ENCODE results near the gene ABCC3. TPM values are rescaled to one million over a fixed set of nuclear protein-coding genes. Genes with fewer than 3 reads are reported as not detected.
A peak's percentile ranks its signal among the peaks of the same experiment; 100 is the strongest.

The ABCC3 gene
- total and polyA plus RNA-seq, 2 donors (not counting 1 experiment from before 2014, with no cell fraction given) = 11.5 to 34.8 TPM

DNA sequence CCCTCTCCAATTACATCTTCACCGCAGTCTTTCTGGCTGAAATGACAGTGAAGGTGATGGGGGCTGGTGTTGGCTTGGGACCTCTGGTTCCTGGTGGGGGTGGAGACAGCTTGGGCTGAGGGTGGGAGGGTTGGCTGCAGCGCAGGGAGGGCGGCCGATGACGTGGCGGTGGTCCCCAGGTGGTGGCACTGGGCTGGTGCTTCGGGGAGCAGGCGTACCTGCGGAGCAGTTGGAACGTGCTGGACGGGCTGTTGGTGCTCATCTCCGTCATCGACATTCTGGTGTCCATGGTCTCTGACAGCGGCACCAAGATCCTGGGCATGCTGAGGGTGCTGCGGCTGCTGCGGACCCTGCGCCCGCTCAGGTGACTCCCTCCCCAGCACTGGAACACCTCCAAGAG, 31.8 kb upstream of the ABCC3 start:
- TF ChIP-seq, protein P1, sequence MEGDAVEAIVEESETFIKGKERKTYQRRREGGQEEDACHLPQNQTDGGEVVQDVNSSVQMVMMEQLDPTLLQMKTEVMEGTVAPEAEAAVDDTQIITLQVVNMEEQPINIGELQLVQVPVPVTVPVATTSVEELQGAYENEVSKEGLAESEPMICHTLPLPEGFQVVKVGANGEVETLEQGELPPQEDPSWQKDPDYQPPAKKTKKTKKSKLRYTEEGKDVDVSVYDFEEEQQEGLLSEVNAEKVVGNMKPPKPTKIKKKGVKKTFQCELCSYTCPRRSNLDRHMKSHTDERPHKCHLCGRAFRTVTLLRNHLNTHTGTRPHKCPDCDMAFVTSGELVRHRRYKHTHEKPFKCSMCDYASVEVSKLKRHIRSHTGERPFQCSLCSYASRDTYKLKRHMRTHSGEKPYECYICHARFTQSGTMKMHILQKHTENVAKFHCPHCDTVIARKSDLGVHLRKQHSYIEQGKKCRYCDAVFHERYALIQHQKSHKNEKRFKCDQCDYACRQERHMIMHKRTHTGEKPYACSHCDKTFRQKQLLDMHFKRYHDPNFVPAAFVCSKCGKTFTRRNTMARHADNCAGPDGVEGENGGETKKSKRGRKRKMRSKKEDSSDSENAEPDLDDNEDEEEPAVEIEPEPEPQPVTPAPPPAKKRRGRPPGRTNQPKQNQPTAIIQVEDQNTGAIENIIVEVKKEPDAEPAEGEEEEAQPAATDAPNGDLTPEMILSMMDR (conservative IDR thresholded peaks at IDR 0.05 in 1 of 2, IDR thresholded peaks at IDR 0.05 in 1 of 2; ENCODE audit: low read depth in 1 of 2, low read length in 2 of 2) = no peak
- no peak for TF ChIP-seq EZH2 (IDR thresholded peaks at IDR 0.05; ENCODE audit: low read length, missing control alignments)
- peaks cover 2% of the 10 kb centered on the region for H3K4me1 ChIP-seq (ENCODE audit: control insufficient read depth, extremely low read depth, insufficient read depth, low read length)
- no peak overlapping the region for H3K27ac ChIP-seq (ENCODE audit: insufficient read depth, low read length)

DNA sequence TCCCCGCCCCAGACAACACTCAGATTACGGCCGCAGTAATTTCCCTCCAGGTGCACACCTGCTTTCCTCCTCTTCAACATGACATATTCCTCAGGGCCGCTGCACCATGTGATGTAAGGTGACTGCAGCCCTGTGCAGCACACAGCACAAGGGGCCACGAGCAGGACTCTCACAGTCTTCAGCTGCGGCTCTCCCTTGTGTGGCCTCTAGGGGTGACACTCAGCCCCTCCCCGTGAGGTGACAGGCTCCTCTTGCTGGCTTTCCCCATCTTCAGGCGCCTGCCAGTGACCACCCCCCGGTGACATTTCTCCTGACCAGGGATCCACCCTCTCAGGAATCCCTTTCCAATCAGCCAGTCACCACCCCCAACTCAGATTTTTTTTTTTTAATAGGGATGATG, 31.3 kb upstream of the ABCC3 start:
- no peak overlapping the region for H3K27ac ChIP-seq (ENCODE audit: insufficient read depth, low read length)
- no peaks in the 10 kb centered on the region for H4K20me1 ChIP-seq (ENCODE audit: control insufficient read depth, extremely low read depth, insufficient read depth, low read length)
- no peak overlapping the region for H3K4me3 ChIP-seq (replicated peaks in 1 of 4; ENCODE audit: control extremely low read depth in 1 of 4, insufficient read depth in 1 of 4, low read depth in 3 of 4, low read length in 4 of 4)
- H3K9me3 ChIP-seq (ENCODE audit: control insufficient read depth, insufficient read depth, low read depth, low read length) = no peaks in the 10 kb centered on the region
- no peak overlapping the region for H2AFZ ChIP-seq (ENCODE audit: low read length)
- peaks cover 2% of the 10 kb centered on the region for H3K4me1 ChIP-seq (ENCODE audit: control insufficient read depth, extremely low read depth, insufficient read depth, low read length)
- no peak overlapping the region for H3K9ac ChIP-seq (ENCODE audit: insufficient read depth, low read length)
- no peaks in the 10 kb centered on the region for H3K36me3 ChIP-seq (ENCODE audit: control insufficient read depth, insufficient read depth, low read length)
- DNase-seq (ENCODE audit: low read depth in 2 of 2) = no peak
- H3K27me3 ChIP-seq (ENCODE audit: control insufficient read depth, insufficient read depth, low read length) = peaks cover 26% of the 10 kb centered on the region
- H3K79me2 ChIP-seq (ENCODE audit: control insufficient read depth, insufficient read depth, low read length) = no peaks in the 10 kb centered on the region
- no peak overlapping the region for H3K4me2 ChIP-seq (ENCODE audit: extremely low read depth, insufficient read depth, low read length)
- no peak for TF ChIP-seq EZH2 (IDR thresholded peaks at IDR 0.05; ENCODE audit: low read length, missing control alignments)
- TF ChIP-seq, protein P1 (conservative IDR thresholded peaks at IDR 0.05 in 1 of 2, IDR thresholded peaks at IDR 0.05 in 1 of 2; ENCODE audit: low read depth in 1 of 2, low read length in 2 of 2) = peak in 1 of 2 donors; percentile 6

More for the DNA sequence above, 31.8 kb upstream of the ABCC3 start:
- no peaks in the 10 kb centered on the region for H3K9me3 ChIP-seq (ENCODE audit: control insufficient read depth, insufficient read depth, low read depth, low read length)
- peaks cover 26% of the 10 kb centered on the region for H3K27me3 ChIP-seq (ENCODE audit: control insufficient read depth, insufficient read depth, low read length)
- DNase-seq (ENCODE audit: low read depth in 2 of 2) = no peak
- no peaks in the 10 kb centered on the region for H3K36me3 ChIP-seq (ENCODE audit: control insufficient read depth, insufficient read depth, low read length)
- H3K4me2 ChIP-seq (ENCODE audit: extremely low read depth, insufficient read depth, low read length) = no peak overlapping the region
- H3K79me2 ChIP-seq (ENCODE audit: control insufficient read depth, insufficient read depth, low read length) = no peaks in the 10 kb centered on the region
- no peak overlapping the region for H3K9ac ChIP-seq (ENCODE audit: insufficient read depth, low read length)
- H3K4me3 ChIP-seq (replicated peaks in 1 of 4; ENCODE audit: control extremely low read depth in 1 of 4, insufficient read depth in 1 of 4, low read depth in 3 of 4, low read length in 4 of 4) = no peak overlapping the region
- no peaks in the 10 kb centered on the region for H4K20me1 ChIP-seq (ENCODE audit: control insufficient read depth, extremely low read depth, insufficient read depth, low read length)
- no peak overlapping the region for H2AFZ ChIP-seq (ENCODE audit: low read length)

DNA sequence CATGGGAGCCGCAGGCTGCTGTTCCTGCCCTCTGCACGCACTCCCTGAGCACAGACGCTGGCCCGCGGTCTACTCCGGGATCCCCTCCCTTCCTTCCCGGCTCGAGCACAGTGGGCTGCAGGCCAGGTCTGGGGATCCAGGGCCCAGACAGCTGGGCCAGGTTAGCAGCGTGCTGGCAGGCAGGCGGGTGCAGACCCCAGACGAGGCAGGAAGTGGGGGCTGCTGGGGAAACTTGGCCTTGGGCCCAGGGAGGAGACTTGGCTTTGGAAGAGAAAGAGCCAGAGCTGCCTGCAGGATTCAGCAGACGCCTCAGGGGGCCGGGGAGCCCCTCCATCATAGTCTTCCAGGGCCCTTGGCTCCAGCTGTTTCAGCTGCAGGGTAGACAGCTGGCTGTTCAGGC, 30.2 kb upstream of the ABCC3 start:
- peaks cover 2% of the 10 kb centered on the region for H3K4me1 ChIP-seq (ENCODE audit: control insufficient read depth, extremely low read depth, insufficient read depth, low read length)
- no peak overlapping the region for H2AFZ ChIP-seq (ENCODE audit: low read length)
- H4K20me1 ChIP-seq (ENCODE audit: control insufficient read depth, extremely low read depth, insufficient read depth, low read length) = no peaks in the 10 kb centered on the region
- no peaks in the 10 kb centered on the region for H3K9me3 ChIP-seq (ENCODE audit: control insufficient read depth, insufficient read depth, low read depth, low read length)
- no peaks in the 10 kb centered on the region for H3K79me2 ChIP-seq (ENCODE audit: control insufficient read depth, insufficient read depth, low read length)
- H3K4me2 ChIP-seq (ENCODE audit: extremely low read depth, insufficient read depth, low read length) = no peak overlapping the region
- TF ChIP-seq, protein P1 (conservative IDR thresholded peaks at IDR 0.05 in 1 of 2, IDR thresholded peaks at IDR 0.05 in 1 of 2; ENCODE audit: low read depth in 1 of 2, low read length in 2 of 2) = no peak
- TF ChIP-seq EZH2 (IDR thresholded peaks at IDR 0.05; ENCODE audit: low read length, missing control alignments) = no peak
- H3K9ac ChIP-seq (ENCODE audit: insufficient read depth, low read length) = no peak overlapping the region
- H3K4me3 ChIP-seq (replicated peaks in 1 of 4; ENCODE audit: control extremely low read depth in 1 of 4, insufficient read depth in 1 of 4, low read depth in 3 of 4, low read length in 4 of 4) = no peak overlapping the region
- H3K27ac ChIP-seq (ENCODE audit: insufficient read depth, low read length) = no peak overlapping the region
- DNase-seq (ENCODE audit: low read depth in 2 of 2) = peak; percentile 72 to 75
- H3K27me3 ChIP-seq (ENCODE audit: control insufficient read depth, insufficient read depth, low read length) = peaks cover 26% of the 10 kb centered on the region
- no peaks in the 10 kb centered on the region for H3K36me3 ChIP-seq (ENCODE audit: control insufficient read depth, insufficient read depth, low read length)
